Activated B cell treated with CpG ODN at 0.5 μM for 24 hours (primary cell): Measurements from ENCODE around the gene FBXO45. TPM values are rescaled to one million over a fixed set of nuclear protein-coding genes. Genes with fewer than 3 reads are reported as not detected.

Experiments used
- ATAC-seq: fragments of 200-7000 bp; cut with Tn5 transposase; one replicate; pipeline ENCODE4 v1.10.0; 2021; ENCODE audit warnings: low read depth, mild to moderate bottlenecking, moderate library complexity
- CTCF ChIA-PET: fragments of 350-600 bp; sonication (Branson Sonifier 250); formaldehyde crosslinking; loops from one replicate; lab custom pipeline; 2021; ENCODE audit warnings: antibody characterized with exemption; lab: Charles Lee
- POLR2A ChIA-PET: fragments of 350-600 bp; sonication (Branson Sonifier 250); formaldehyde crosslinking; loops from one replicate; lab custom pipeline; 2021; ENCODE audit warnings: antibody characterized with exemption; lab: Charles Lee
- DNase-seq: peaks from one replicate; pipeline ENCODE4 v3.0.0; 2022
- H3K27ac Mint-ChIP-seq: one replicate; pipeline ENCODE4 v1.8.0; 2020; ENCODE audit warnings: mixed read lengths
- H3K27me3 Mint-ChIP-seq: one replicate; pipeline ENCODE4 v1.8.0; 2021; ENCODE audit warnings: mixed read lengths
- H3K36me3 Mint-ChIP-seq: one replicate; pipeline ENCODE4 v1.8.0; 2021; ENCODE audit warnings: low read depth, mixed read lengths
- H3K4me1 Mint-ChIP-seq: one replicate; pipeline ENCODE4 v1.8.0; 2021; ENCODE audit warnings: mixed read lengths
- H3K4me3 Mint-ChIP-seq: one replicate; pipeline ENCODE4 v1.8.0; 2020; ENCODE audit warnings: mild to moderate bottlenecking, mixed read lengths
- H3K9me3 Mint-ChIP-seq: one replicate; pipeline ENCODE4 v1.8.0; 2020; ENCODE audit warnings: mixed read lengths
- CTCF ChIP-seq: fragments of 200-600 bp; IDR thresholded peaks from one replicate; pipeline ENCODE4 v1.8.0; 2022; ENCODE audit warnings: antibody characterized with exemption, mild to moderate bottlenecking
- intact Hi-C: fragments of 100-400 bp; cut with micrococcal nuclease; formaldehyde crosslinking; loops from one replicate; pipeline ENCODE4 v1.15.1; 2024
- total RNA-seq: library from RNA; stranded (reverse); gene quantifications from 2 replicates; pipeline ENCODE4 v1.2.3, GENCODE V29; 2022

The FBXO45 gene
- total RNA-seq, 1 donor from 2014 or later, result 6.5 TPM

GRCh38 chr3:196552253-196552652 lies 16.2 kb upstream of the FBXO45 start:
- H3K27ac Mint-ChIP-seq, result no peak overlapping the region
- ChIA-PET CTCF (interaction anchor here (0.9 kb wide), 1 partner anchor 30 kb away, joined by 3 read pairs; no protein-coding TSS in a partner anchor), POLR2A (no interaction called here)
- H3K36me3 Mint-ChIP-seq, result peaks cover 2% of the 10 kb centered on the region
- intact Hi-C loops, result no loop called here
- H3K4me3 Mint-ChIP-seq, result no peak overlapping the region
- peaks cover 6% of the 10 kb centered on the region for H3K9me3 Mint-ChIP-seq
- no peak for DNase-seq
- no peaks in the 10 kb centered on the region for H3K27me3 Mint-ChIP-seq
- H3K4me1 Mint-ChIP-seq, result peaks cover 27% of the 10 kb centered on the region
- TF ChIP-seq CTCF, result no peak
- ATAC-seq, result no peak

- ChIA-PET CTCF (no interaction called here), POLR2A (interaction anchor here (0.8 to 1.0 kb wide), 2 partner anchors 15 to 186 kb away, joined by 3 to 5 read pairs; partner anchors contain the start of genes FBXO45, PAK2 and WDR53)
- Mint-ChIP-seq H3K4me3 (no peak overlapping the region), H3K4me1 (peaks cover 27% of the 10 kb centered on the region), H3K27me3 (no peaks in the 10 kb centered on the region), H3K9me3 (no peaks in the 10 kb centered on the region), H3K36me3 (peaks cover 2% of the 10 kb centered on the region), H3K27ac (no peak overlapping the region)
- TF ChIP-seq CTCF, result no peak
- ATAC-seq (no peak), DNase-seq (no peak)
- intact Hi-C loops, result no loop called here
Observed at GRCh38 chr3:196553551-196553950, 14.9 kb upstream of the FBXO45 start.

GRCh38 chr3:196554205-196554604 lies 14.3 kb upstream of the FBXO45 start:
- POLR2A ChIA-PET, result interaction anchor here (0.8 to 1.0 kb wide), 2 partner anchors 14 to 185 kb away, joined by 3 to 5 read pairs; partner anchors contain the start of genes FBXO45, PAK2 and WDR53
- CTCF ChIA-PET, result interaction anchor here (1.5 kb wide), 1 partner anchor 25 kb away, joined by 6 read pairs; no protein-coding TSS in a partner anchor
- H3K36me3 Mint-ChIP-seq, result peaks cover 5% of the 10 kb centered on the region
- peaks cover 27% of the 10 kb centered on the region for H3K4me1 Mint-ChIP-seq
- no peak for DNase-seq
- peak; percentile 21 for ATAC-seq
- intact Hi-C loops, result no loop called here
- H3K27me3 Mint-ChIP-seq, result no peaks in the 10 kb centered on the region
- H3K4me3 Mint-ChIP-seq, result peak overlapping the region; percentile 40
- no peak for TF ChIP-seq CTCF
- no peaks in the 10 kb centered on the region for H3K9me3 Mint-ChIP-seq
- peak overlapping the region; percentile 75 for H3K27ac Mint-ChIP-seq

- intact Hi-C loops, result no loop called here
- no peaks in the 10 kb centered on the region for H3K27me3 Mint-ChIP-seq
- no peak for ATAC-seq
- ChIA-PET CTCF (interaction anchor here (0.8 to 1.5 kb wide), 2 partner anchors 18 to 27 kb away, joined by 3 to 6 read pairs; no protein-coding TSS in a partner anchor), POLR2A (interaction anchor here (1.5 to 1.6 kb wide), 2 partner anchors 13 to 27 kb away, joined by 4 to 9 read pairs; partner anchors contain the start of genes FBXO45 and WDR53)
- DNase-seq, result no peak
- no peak for TF ChIP-seq CTCF
- no peaks in the 10 kb centered on the region for H3K9me3 Mint-ChIP-seq
- H3K4me3 Mint-ChIP-seq, result no peak overlapping the region
- H3K27ac Mint-ChIP-seq, result peak overlapping the region; percentile 10
- peaks cover 13% of the 10 kb centered on the region for H3K36me3 Mint-ChIP-seq
- H3K4me1 Mint-ChIP-seq, result peaks cover 27% of the 10 kb centered on the region
Observed at GRCh38 chr3:196555295-196555694, 13.2 kb upstream of the FBXO45 start.

- no peak overlapping the region for H3K27ac Mint-ChIP-seq
- DNase-seq (no peak), ATAC-seq (no peak)
- CTCF ChIA-PET, result no interaction called here
- no peak for TF ChIP-seq CTCF
- H3K9me3 Mint-ChIP-seq, result no peaks in the 10 kb centered on the region
- no peaks in the 10 kb centered on the region for H3K27me3 Mint-ChIP-seq
- H3K36me3 Mint-ChIP-seq, result peaks cover 25% of the 10 kb centered on the region
- peaks cover 27% of the 10 kb centered on the region for H3K4me1 Mint-ChIP-seq
- POLR2A ChIA-PET, result interaction anchor here (0.6 kb wide), 1 partner anchor 145 kb away, joined by 6 read pairs; no protein-coding TSS in a partner anchor
- intact Hi-C loops, result no loop called here
- H3K4me3 Mint-ChIP-seq, result no peak overlapping the region
Observed at GRCh38 chr3:196557236-196557635, 11.2 kb upstream of the FBXO45 start.
